ENCODE measurements around the gene NFU1. TPM values are rescaled to one million over a fixed set of nuclear protein-coding genes. Genes with fewer than 3 reads are reported as not detected.

The NFU1 gene
- total and polyA plus RNA-seq, 9 of the 15 experiments (the other 6 are each of a cell fraction or from before 2014, with no cell fraction given): 33.3 to 61.8 (median 53.7) TPM

DNA sequence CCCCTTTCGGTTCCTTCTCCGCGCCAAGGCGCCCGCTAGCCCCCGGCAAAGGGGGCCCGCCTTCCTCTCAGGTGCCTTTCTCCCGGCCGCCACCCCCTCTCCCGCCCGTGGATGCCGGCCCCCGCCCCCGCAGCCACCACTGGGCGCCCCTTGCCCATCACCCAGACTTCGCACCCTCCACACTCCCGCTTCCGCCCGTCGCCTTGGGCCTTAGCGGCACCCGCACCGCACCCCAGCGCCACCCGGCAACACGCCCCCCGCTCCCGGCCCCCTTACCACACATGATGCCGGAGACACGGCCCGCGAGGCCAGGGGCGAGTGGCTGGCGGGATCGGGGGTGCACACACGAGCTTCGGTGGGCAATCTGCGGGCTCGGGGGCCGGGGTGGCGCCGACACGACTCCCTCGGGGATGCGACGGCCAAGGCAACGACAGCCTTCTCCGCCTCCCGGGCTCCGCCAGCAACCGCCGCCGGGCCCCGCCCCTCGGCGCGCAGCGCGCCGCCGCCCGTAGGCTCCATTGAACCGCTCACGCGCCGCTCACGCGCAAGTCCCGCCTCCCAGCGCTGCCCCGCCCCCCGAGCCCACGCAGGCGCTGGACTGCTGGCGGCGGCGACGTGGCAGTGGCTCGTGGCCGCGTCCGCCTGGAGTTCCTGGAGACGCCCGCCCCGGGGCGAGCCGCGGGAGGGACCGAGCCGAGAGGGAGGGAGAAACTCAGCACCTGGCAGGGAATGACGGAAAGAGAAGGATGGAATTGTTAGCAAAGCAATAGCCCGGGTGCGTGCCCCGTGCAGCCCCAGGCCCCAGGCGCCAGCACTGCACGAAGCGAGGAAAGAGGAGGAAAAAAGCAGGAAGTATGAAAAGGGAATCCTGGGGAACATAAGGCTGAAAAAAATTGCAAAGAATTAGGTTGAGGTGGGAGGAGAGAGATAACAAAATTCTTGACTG, 50.2 kb downstream of the NFU1 start, which contains the start of gene GFPT1 (continued):
- TF ChIP-seq, protein P1, sequence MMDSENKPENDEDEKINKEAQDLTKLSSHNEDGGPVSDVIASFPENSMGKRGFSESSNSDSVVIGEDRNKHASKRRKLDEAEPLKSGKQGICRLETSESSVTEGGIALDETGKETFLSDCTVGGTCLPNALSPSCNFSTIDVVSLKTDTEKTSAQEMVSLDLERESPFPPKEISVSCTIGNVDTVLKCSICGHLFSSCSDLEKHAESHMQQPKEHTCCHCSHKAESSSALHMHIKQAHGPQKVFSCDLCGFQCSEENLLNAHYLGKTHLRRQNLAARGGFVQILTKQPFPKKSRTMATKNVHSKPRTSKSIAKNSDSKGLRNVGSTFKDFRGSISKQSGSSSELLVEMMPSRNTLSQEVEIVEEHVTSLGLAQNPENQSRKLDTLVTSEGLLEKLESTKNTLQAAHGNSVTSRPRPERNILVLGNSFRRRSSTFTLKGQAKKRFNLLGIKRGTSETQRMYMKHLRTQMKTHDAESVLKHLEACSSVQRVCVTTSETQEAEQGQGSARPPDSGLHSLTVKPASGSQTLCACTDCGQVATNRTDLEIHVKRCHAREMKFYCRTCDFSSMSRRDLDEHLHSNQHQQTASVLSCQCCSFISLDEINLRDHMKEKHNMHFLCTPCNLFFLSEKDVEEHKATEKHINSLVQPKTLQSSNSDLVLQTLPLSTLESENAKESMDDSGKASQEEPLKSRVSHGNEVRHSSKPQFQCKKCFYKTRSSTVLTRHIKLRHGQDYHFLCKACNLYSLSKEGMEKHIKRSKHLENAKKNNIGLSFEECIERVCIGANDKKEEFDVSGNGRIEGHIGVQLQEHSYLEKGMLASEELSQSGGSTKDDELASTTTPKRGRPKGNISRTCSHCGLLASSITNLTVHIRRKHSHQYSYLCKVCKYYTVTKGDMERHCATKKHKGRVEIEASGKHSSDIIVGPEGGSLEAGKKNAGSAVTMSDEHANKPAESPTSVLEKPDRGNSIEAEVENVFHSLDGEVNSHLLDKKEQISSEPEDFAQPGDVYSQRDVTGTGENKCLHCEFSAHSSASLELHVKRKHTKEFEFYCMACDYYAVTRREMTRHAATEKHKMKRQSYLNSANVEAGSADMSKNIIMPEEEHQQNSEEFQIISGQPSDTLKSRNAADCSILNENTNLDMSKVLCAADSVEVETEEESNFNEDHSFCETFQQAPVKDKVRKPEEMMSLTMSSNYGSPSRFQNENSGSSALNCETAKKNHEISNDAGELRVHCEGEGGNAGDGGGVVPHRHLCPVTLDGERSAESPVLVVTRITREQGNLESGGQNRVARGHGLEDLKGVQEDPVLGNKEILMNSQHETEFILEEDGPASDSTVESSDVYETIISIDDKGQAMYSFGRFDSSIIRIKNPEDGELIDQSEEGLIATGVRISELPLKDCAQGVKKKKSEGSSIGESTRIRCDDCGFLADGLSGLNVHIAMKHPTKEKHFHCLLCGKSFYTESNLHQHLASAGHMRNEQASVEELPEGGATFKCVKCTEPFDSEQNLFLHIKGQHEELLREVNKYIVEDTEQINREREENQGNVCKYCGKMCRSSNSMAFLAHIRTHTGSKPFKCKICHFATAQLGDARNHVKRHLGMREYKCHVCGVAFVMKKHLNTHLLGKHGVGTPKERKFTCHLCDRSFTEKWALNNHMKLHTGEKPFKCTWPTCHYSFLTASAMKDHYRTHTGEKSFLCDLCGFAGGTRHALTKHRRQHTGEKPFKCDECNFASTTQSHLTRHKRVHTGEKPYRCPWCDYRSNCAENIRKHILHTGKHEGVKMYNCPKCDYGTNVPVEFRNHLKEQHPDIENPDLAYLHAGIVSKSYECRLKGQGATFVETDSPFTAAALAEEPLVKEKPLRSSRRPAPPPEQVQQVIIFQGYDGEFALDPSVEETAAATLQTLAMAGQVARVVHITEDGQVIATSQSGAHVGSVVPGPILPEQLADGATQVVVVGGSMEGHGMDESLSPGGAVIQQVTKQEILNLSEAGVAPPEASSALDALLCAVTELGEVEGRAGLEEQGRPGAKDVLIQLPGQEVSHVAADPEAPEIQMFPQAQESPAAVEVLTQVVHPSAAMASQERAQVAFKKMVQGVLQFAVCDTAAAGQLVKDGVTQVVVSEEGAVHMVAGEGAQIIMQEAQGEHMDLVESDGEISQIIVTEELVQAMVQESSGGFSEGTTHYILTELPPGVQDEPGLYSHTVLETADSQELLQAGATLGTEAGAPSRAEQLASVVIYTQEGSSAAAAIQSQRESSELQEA (IDR thresholded peaks at IDR 0.05; ENCODE audit: low read depth): peak; percentile 74
- TF ChIP-seq PHF8 (IDR thresholded peaks at IDR 0.05; ENCODE audit: borderline replicate concordance, low read length): peak; percentile 89
- TF ChIP-seq ZBTB17 (CRISPR knock-in tag; IDR thresholded peaks at IDR 0.05): no peak
- TF ChIP-seq, protein P2, sequence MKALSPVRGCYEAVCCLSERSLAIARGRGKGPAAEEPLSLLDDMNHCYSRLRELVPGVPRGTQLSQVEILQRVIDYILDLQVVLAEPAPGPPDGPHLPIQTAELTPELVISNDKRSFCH (CRISPR knock-in tag; IDR thresholded peaks at IDR 0.05): no peak
- TF ChIP-seq, protein P2 (tag; IDR thresholded peaks at IDR 0.05): 0 out of 2 replicates have a peak, but pooled peaks have one; percentile 53
- TF ChIP-seq MCM7 (IDR thresholded peaks at IDR 0.05): no peak
- TF ChIP-seq GTF2F1 (IDR thresholded peaks at IDR 0.05; ENCODE audit: low read depth, low read length): 0 out of 2 replicates have a peak, but pooled peaks have one; percentile 50
- TF ChIP-seq ZNF589 (CRISPR knock-in tag; IDR thresholded peaks at IDR 0.05; ENCODE audit: low read depth): no peak
- peak; percentile 20 for TF ChIP-seq ARHGAP35 (IDR thresholded peaks at IDR 0.05; ENCODE audit: partially characterized antibody)
- TF ChIP-seq ZFX (CRISPR knock-in tag; IDR thresholded peaks at IDR 0.05): peak; percentile 87
- TF ChIP-seq JUND (IDR thresholded peaks at IDR 0.05; ENCODE audit: borderline replicate concordance, low read depth, low read length): peak; percentile 7; the same call in 1 of the 2 replicates
- TF ChIP-seq JUND (tag; IDR thresholded peaks at IDR 0.05; ENCODE audit: borderline replicate concordance, low read depth, low read length): no peak; the same call in 2 of the 3 replicates
- TF ChIP-seq SNIP1 (IDR thresholded peaks at IDR 0.05; ENCODE audit: low read depth): no peak

Data from K562 (cell line).